Endothelial cell of umbilical vein (primary cell): Measurements from ENCODE around the gene SHISA3. TPM values are rescaled to one million over a fixed set of nuclear protein-coding genes. Genes with fewer than 3 reads are reported as not detected.

Experiments
- BruUV-seq: library from RNA; stranded (reverse); fragments of 400-500 nt; replicated peaks from 2 replicates; lab custom pipeline; 2021; lab: Mats Ljungman, UMichigan
- CTCF ChIA-PET: fragments of 300-600, 350-600 bp; sonication (Branson Sonifier 250); formaldehyde crosslinking; loops from one replicate; lab custom pipeline; 2021; ENCODE audit warnings: antibody characterized with exemption, inconsistent platforms; lab: Charles Lee
- POLR2A ChIA-PET: fragments of 300-600, 350-600 bp; sonication (Branson Sonifier 250); formaldehyde crosslinking; loops from one replicate; lab custom pipeline; 2021; ENCODE audit warnings: antibody characterized with exemption, inconsistent platforms; lab: Charles Lee
- DNase-seq: peaks from one replicate; pipeline ENCODE4 v3.0.0-alpha.2; 2011; ENCODE audit warnings: low read depth, low spot score
- FAIRE-seq: peaks from 2 replicates; lab custom pipeline; 2011; peaks lifted over from hg19 to GRCh38; lab: Jason Lieb, UNC
- H2AFZ ChIP-seq: 2 replicates; pipeline ENCODE4 v1.6.0; 2012; ENCODE audit warnings: low read depth, low read length, control low read depth, inconsistent platforms
- H3K27ac ChIP-seq: 2 replicates; pipeline ENCODE4 v1.5.1; 2011; ENCODE audit warnings: low read depth, mild to moderate bottlenecking, control low read depth, low read length, moderate library complexity; ENCODE audit not compliant: insufficient read depth
- H3K27me3 ChIP-seq, 2 experiments: 2 replicates each; pipeline versions ENCODE4 v1.6.0 to v1.6.1; 2011; ENCODE audit warnings: low read length in 2 of 2, mixed read lengths in 1 of 2; ENCODE audit not compliant: control insufficient read depth in 2 of 2, insufficient read depth in 2 of 2
- H3K36me3 ChIP-seq, 2 experiments: 2 replicates in 1 of 2; 3 replicates in 1 of 2; pipeline ENCODE4 v1.5.1; 2011; ENCODE audit warnings: low read length in 2 of 2, mild to moderate bottlenecking in 1 of 2, moderate library complexity in 1 of 2; ENCODE audit not compliant: control insufficient read depth in 2 of 2, insufficient read depth in 2 of 2; ENCODE audit errors: extremely low read depth in 1 of 2
- H3K4me1 ChIP-seq: 3 replicates; pipeline ENCODE4 v1.5.1; 2011; ENCODE audit warnings: mild to moderate bottlenecking, low read length; ENCODE audit not compliant: control insufficient read depth, insufficient read depth; ENCODE audit errors: extremely low read depth
- H3K4me2 ChIP-seq: 2 replicates; pipeline ENCODE4 v1.6.1; 2011; ENCODE audit warnings: low read length, control low read depth, mixed read lengths; ENCODE audit not compliant: insufficient read depth
- H3K4me3 ChIP-seq, 3 experiments: fragments of 200-600 bp in 1 of 3; sonication (generic), shearing (Covaris generic) in 1 of 3; replicated peaks in 1 of 3; 2 replicates each; pipeline ENCODE4 v1.5.1; 2011 to 2016; ENCODE audit warnings: control low read depth in 3 of 3, low read length in 3 of 3, mild to moderate bottlenecking in 2 of 3, inconsistent platforms in 1 of 3, low read depth in 1 of 3, moderate library complexity in 1 of 3; ENCODE audit not compliant: insufficient read depth in 1 of 3
- H3K79me2 ChIP-seq: 2 replicates; pipeline ENCODE4 v1.6.0; 2012; ENCODE audit warnings: low read length, inconsistent platforms; ENCODE audit not compliant: control insufficient read depth, insufficient read depth
- H3K9ac ChIP-seq: replicated peaks from 2 replicates; pipeline ENCODE3; 2011; ENCODE audit warnings: low read length, control low read depth; ENCODE audit not compliant: insufficient read depth; ENCODE audit errors: extremely low read depth
- H3K9me1 ChIP-seq: replicated peaks from 3 replicates; pipeline ENCODE4 v1.6.0; 2011; ENCODE audit warnings: mild to moderate bottlenecking, low read length; ENCODE audit not compliant: control insufficient read depth, insufficient read depth; ENCODE audit errors: extremely low read depth
- H3K9me3 ChIP-seq: replicated peaks from 2 replicates; pipeline ENCODE4 v1.5.1; 2012; ENCODE audit warnings: low read length, inconsistent platforms; ENCODE audit not compliant: control insufficient read depth, insufficient read depth
- H4K20me1 ChIP-seq: replicated peaks from 2 replicates; pipeline ENCODE3; 2011; ENCODE audit warnings: mild to moderate bottlenecking, low read length; ENCODE audit not compliant: control insufficient read depth, insufficient read depth; ENCODE audit errors: extremely low read depth
- FOS ChIP-seq: IDR thresholded peaks from 2 replicates; pipeline ENCODE4 v1.6.1; 2011; ENCODE audit warnings: mild to moderate bottlenecking, low read length, moderate library complexity, borderline replicate concordance; ENCODE audit not compliant: insufficient read depth
- GATA2 ChIP-seq: IDR thresholded peaks from 2 replicates; pipeline ENCODE4 v1.7.0; 2011; ENCODE audit warnings: low read depth, mild to moderate bottlenecking, moderate library complexity, mixed read lengths, low read length; ENCODE audit not compliant: insufficient read length, insufficient read depth
- JUN ChIP-seq: IDR thresholded peaks from 2 replicates; pipeline ENCODE4 v1.6.1; 2011; ENCODE audit warnings: borderline replicate concordance, low read depth; ENCODE audit not compliant: insufficient read length, insufficient read depth
- MAX ChIP-seq: IDR thresholded peaks from 2 replicates; pipeline ENCODE4 v1.6.1; 2011; ENCODE audit not compliant: insufficient read depth, insufficient read length
- POLR2A ChIP-seq: IDR thresholded peaks from 2 replicates; pipeline ENCODE4 v1.6.1; 2012; ENCODE audit warnings: low read depth, mild to moderate bottlenecking, control low read depth, low read length
- POLR2AphosphoS5 ChIP-seq: IDR thresholded peaks from 2 replicates; pipeline ENCODE4 v1.6.1; 2012; ENCODE audit warnings: low read depth, mild to moderate bottlenecking, control low read depth, low read length, moderate library complexity; ENCODE audit not compliant: insufficient read depth
- dilution Hi-C: fragments of 300-500 bp; cut with MboI; formaldehyde crosslinking; loops from one replicate; pipeline ENCODE4 v1.15.0; 2019; ENCODE audit warnings: low sequenced_read_pairs; ENCODE audit not compliant: extremely low pct_ligation_motif_present
- intact Hi-C: fragments of 100-400 bp; cut with micrococcal nuclease; formaldehyde crosslinking; loops from one replicate; pipeline ENCODE4 v1.10.0; 2022
- polyA plus RNA-seq, 4 experiments: library from polyadenylated mRNA; depleted of rRNA in 3 of 4; stranded (reverse) in 3 of 4; unstranded in 1 of 4; fragments of >200 nt; gene quantifications; 2 replicates each; pipeline versions ENCODE4 v1.2.1 to v1.2.3, GENCODE V29; 2011 to 2012; ENCODE audit warnings: missing spikeins in 1 of 4
- total RNA-seq: library from RNA; stranded (reverse); gene quantifications from 2 replicates; pipeline ENCODE4 v1.2.3, GENCODE V29; 2021
- TF ChIP-seq, protein P1 (sequence below), 2 donors: IDR thresholded peaks; 1 replicate in 1 of 2; 2 replicates in 1 of 2; pipeline ENCODE4 v1.5.1; 2011; ENCODE audit warnings: low read length in 2 of 2, mild to moderate bottlenecking in 2 of 2, moderate library complexity in 2 of 2, control low read depth in 1 of 2, inconsistent platforms in 1 of 2, low read depth in 1 of 2; ENCODE audit not compliant: insufficient read depth in 1 of 2; ENCODE audit errors: extremely low read depth in 1 of 2

SHISA3 gene
- total and polyA plus RNA-seq, 2 donors (not counting 3 experiments of a cell fraction or from before 2014, with no cell fraction given) = 12.0 to 16.6 TPM

GRCh38 chr4:42348247-42348646 lies 49.0 kb upstream of the SHISA3 start:
- H2AFZ ChIP-seq = no peak overlapping the region
- no peak for FAIRE-seq
- DNase-seq = no peak
- peaks cover 4% of the 10 kb centered on the region for H3K4me1 ChIP-seq
- intact Hi-C loops (no loop called here), dilution Hi-C loops (no loop called here)
- BruUV-seq = no TSS peak
- no peak overlapping the region for H3K4me2 ChIP-seq
- H3K27me3 ChIP-seq = no peaks in the 10 kb centered on the region
- CTCF ChIA-PET = interaction anchor here (1.3 kb wide), 1 partner anchor 23 kb away, joined by 3 read pairs; no protein-coding TSS in a partner anchor
- no peaks in the 10 kb centered on the region for H3K9me1 ChIP-seq
- H3K9ac ChIP-seq = no peak overlapping the region
- no peaks in the 10 kb centered on the region for H3K79me2 ChIP-seq
- H4K20me1 ChIP-seq = no peaks in the 10 kb centered on the region
- H3K4me3 ChIP-seq = no peak overlapping the region
- H3K36me3 ChIP-seq = no peaks in the 10 kb centered on the region
- no peak for TF ChIP-seq GATA2
- TF ChIP-seq JUN = no peak
- TF ChIP-seq, protein P1, sequence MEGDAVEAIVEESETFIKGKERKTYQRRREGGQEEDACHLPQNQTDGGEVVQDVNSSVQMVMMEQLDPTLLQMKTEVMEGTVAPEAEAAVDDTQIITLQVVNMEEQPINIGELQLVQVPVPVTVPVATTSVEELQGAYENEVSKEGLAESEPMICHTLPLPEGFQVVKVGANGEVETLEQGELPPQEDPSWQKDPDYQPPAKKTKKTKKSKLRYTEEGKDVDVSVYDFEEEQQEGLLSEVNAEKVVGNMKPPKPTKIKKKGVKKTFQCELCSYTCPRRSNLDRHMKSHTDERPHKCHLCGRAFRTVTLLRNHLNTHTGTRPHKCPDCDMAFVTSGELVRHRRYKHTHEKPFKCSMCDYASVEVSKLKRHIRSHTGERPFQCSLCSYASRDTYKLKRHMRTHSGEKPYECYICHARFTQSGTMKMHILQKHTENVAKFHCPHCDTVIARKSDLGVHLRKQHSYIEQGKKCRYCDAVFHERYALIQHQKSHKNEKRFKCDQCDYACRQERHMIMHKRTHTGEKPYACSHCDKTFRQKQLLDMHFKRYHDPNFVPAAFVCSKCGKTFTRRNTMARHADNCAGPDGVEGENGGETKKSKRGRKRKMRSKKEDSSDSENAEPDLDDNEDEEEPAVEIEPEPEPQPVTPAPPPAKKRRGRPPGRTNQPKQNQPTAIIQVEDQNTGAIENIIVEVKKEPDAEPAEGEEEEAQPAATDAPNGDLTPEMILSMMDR (IDR thresholded peaks at IDR 0.05; ENCODE audit: extremely low read depth in 1 of 2, insufficient read depth in 1 of 2, low read depth in 1 of 2, low read length in 2 of 2) = no peak
- no peak for TF ChIP-seq POLR2A
- no peak for TF ChIP-seq POLR2AphosphoS5
- H3K27ac ChIP-seq = no peak overlapping the region
- no peaks in the 10 kb centered on the region for H3K9me3 ChIP-seq
- POLR2A ChIA-PET = no interaction called here

GRCh38 chr4:42348692-42349091 lies 48.6 kb upstream of the SHISA3 start:
- Histone ChIP-seq H3K4me2 (no peak overlapping the region), H3K27me3 (no peaks in the 10 kb centered on the region), H3K79me2 (no peaks in the 10 kb centered on the region), H3K9me3 (no peaks in the 10 kb centered on the region), H3K27ac (no peak overlapping the region), H3K4me1 (peaks cover 4% of the 10 kb centered on the region), H3K36me3 (no peaks in the 10 kb centered on the region), H2AFZ (no peak overlapping the region), H3K9me1 (no peaks in the 10 kb centered on the region), H4K20me1 (no peaks in the 10 kb centered on the region), H3K9ac (no peak overlapping the region), H3K4me3 (no peak overlapping the region)
- no TSS peak for BruUV-seq
- FAIRE-seq (no peak), DNase-seq (no peak)
- CTCF ChIA-PET = interaction anchor here (1.3 to 1.4 kb wide), 2 partner anchors 11 to 23 kb away, joined by 3 read pairs; no protein-coding TSS in a partner anchor
- POLR2A ChIA-PET = no interaction called here
- intact Hi-C loops = no loop called here
- dilution Hi-C loops = no loop called here
- no peak for TF ChIP-seq FOS
- no peak for TF ChIP-seq JUN
- TF ChIP-seq POLR2A = no peak
- no peak for TF ChIP-seq POLR2AphosphoS5
- TF ChIP-seq MAX = no peak
- TF ChIP-seq, protein P1 (IDR thresholded peaks at IDR 0.05; ENCODE audit: extremely low read depth in 1 of 2, insufficient read depth in 1 of 2, low read depth in 1 of 2, low read length in 2 of 2) = no peak
- no peak for TF ChIP-seq GATA2
